Posterior vena cava (tissue), 2 donors: ENCODE results near the gene IMMP2L. TPM values are rescaled to one million over a fixed set of nuclear protein-coding genes. Genes with fewer than 3 reads are reported as not detected.
"Not testable (repeated sequence)": the region's sequence is repeated elsewhere in the genome, so short reads cannot be mapped to it uniquely, and the experiment has no call there.

Source experiments
- DNase-seq: peaks from one replicate; pipeline ENCODE4 v3.0.0-alpha.2; 2020; ENCODE audit warnings: low spot score
- intact Hi-C, 2 donors: fragments of 100-400 bp; cut with DNase I; formaldehyde crosslinking; loops; one replicate each; pipeline versions ENCODE4 v1.14.1 to v1.14.2; 2022 to 2023
- total RNA-seq, 2 donors: library from RNA; stranded (reverse); fragmentation: NEBNext Ultra II Directional; extraction: Animal tissue kit (Norgen Biotek cat#: 25700); gene quantifications; one replicate each; pipeline ENCODE4 v1.2.1, GENCODE V29; 2021
- donor health status: DM: yes; HTN: yes; CAD: no.
- donor health status: DM: yes; HTN: yes; CAD: no.

IMMP2L gene
- total RNA-seq, 2 donors from 2014 or later: 15.9 to 20.5 TPM

GRCh38 chr7:111475419-111475748 lies 86.9 kb downstream of the IMMP2L start:
- no peak for DNase-seq
- intact Hi-C loops: loop anchor here in 1 of 2 donors (10.0 kb wide), 1 partner anchor 371 kb away; no protein-coding TSS in a partner anchor

- DNase-seq: no peak
- intact Hi-C loops: loop anchor here in 1 of 2 donors (10.0 kb wide), 1 partner anchor 370 kb away; no protein-coding TSS in a partner anchor
Observed at GRCh38 chr7:111474723-111475418, 87.4 kb downstream of the IMMP2L start.

- intact Hi-C loops: loop anchor here in 1 of 2 donors (10.0 kb wide), 1 partner anchor 369 kb away; no protein-coding TSS in a partner anchor
- DNase-seq: no peak
Observed at GRCh38 chr7:111473449-111474198, 88.7 kb downstream of the IMMP2L start.

- no peak for DNase-seq
- intact Hi-C loops: loop anchor here in 1 of 2 donors (10.0 kb wide), 1 partner anchor 366 kb away; no protein-coding TSS in a partner anchor
Observed at GRCh38 chr7:111470998-111471397, 91.3 kb downstream of the IMMP2L start.

- intact Hi-C loops: loop anchor here in 1 of 2 donors (10.0 kb wide), 1 partner anchor 365 kb away; no protein-coding TSS in a partner anchor
Observed at GRCh38 chr7:111469894-111470293, 92.4 kb downstream of the IMMP2L start.

GRCh38 chr7:111465774-111466173 lies 96.5 kb downstream of the IMMP2L start:
- DNase-seq, intact Hi-C loops: not testable (repeated sequence)

More at GRCh38 chr7:111469894-111470293, 92.4 kb downstream of the IMMP2L start:
- DNase-seq: not testable (repeated sequence)

- DNase-seq: no peak
- intact Hi-C loops: no loop called here
Observed at GRCh38 chr7:111460695-111461094, 101.6 kb downstream of the IMMP2L start.

- intact Hi-C loops: no loop called here
- no peak for DNase-seq
Observed at GRCh38 chr7:111459757-111460280, 102.5 kb downstream of the IMMP2L start.

- no peak for DNase-seq
- intact Hi-C loops: no loop called here
Observed at GRCh38 chr7:111459065-111459756, 103.1 kb downstream of the IMMP2L start.

GRCh38 chr7:111450705-111451104 lies 111.6 kb downstream of the IMMP2L start:
- intact Hi-C loops, DNase-seq: not testable (repeated sequence)

- intact Hi-C loops, DNase-seq: not testable (repeated sequence)
Observed at GRCh38 chr7:111447502-111447901, 114.8 kb downstream of the IMMP2L start.

- intact Hi-C loops: no loop called here
- DNase-seq: no peak
Observed at GRCh38 chr7:111439977-111440376, 122.3 kb downstream of the IMMP2L start.

GRCh38 chr7:111438369-111439289 lies 123.7 kb downstream of the IMMP2L start:
- no peak for DNase-seq
- intact Hi-C loops: no loop called here

- intact Hi-C loops: no loop called here
- DNase-seq: no peak
Observed at GRCh38 chr7:111437736-111438135, 124.6 kb downstream of the IMMP2L start.

GRCh38 chr7:111436608-111437007 lies 125.7 kb downstream of the IMMP2L start:
- no peak for DNase-seq
- intact Hi-C loops: no loop called here

- DNase-seq: no peak
- intact Hi-C loops: no loop called here
Observed at GRCh38 chr7:111433426-111433825, 128.9 kb downstream of the IMMP2L start.

- intact Hi-C loops: loop anchor here in 1 of 2 donors (10.0 kb wide), 1 partner anchor 305 kb away; no protein-coding TSS in a partner anchor
- DNase-seq: no peak
Observed at GRCh38 chr7:111429781-111430180, 132.5 kb downstream of the IMMP2L start.

- no peak for DNase-seq
- intact Hi-C loops: loop anchor here in 1 of 2 donors (10.0 kb wide), 1 partner anchor 310 kb away; no protein-coding TSS in a partner anchor
Observed at GRCh38 chr7:111424768-111425167, 137.5 kb downstream of the IMMP2L start.
